ENCODE results near the gene LRFN4. TPM values are rescaled to one million over a fixed set of nuclear protein-coding genes. Genes with fewer than 3 reads are reported as not detected.

The LRFN4 gene
- 10 to 100 TPM; 20.7 to 51.7 TPM for total RNA-seq

- intact Hi-C loops (cut with DNase I), result no loop called here
- peak within 1 kb of the TSS; percentile 82 for H3K27ac ChIP-seq
- peak within 1 kb of the TSS; percentile 79 to 91 for H3K9ac ChIP-seq (ENCODE audit: low read depth in 2 of 2, low read length in 2 of 2)
- TF ChIP-seq CTCF (IDR thresholded peaks at IDR 0.05), result no peak
- H3K9me3 ChIP-seq, result no peaks in the 10 kb centered on the region
- no peaks in the 10 kb centered on the region for H3K27me3 ChIP-seq
- peak; percentile 57 for DNase-seq
- no peaks in the 10 kb centered on the region for H3K36me3 ChIP-seq
- H3K4me1 ChIP-seq, result peaks cover 7% of the 10 kb centered on the region
- H3K4me3 ChIP-seq, result peak within 1 kb of the TSS; percentile 52
Observed at GRCh38 chr11:66856496-66857233, at the start of gene LRFN4. Gene LRFN4, plus strand, starts transcription at chr11:66857064. Its CDS starts 681 bp downstream, at chr11:66857745.

GRCh38 chr11:66809592-66809991 is 47.3 kb upstream of the LRFN4 start:
- Histone ChIP-seq H3K4me1 (no peaks in the 10 kb centered on the region), H3K4me3 (no peak overlapping the region), H3K9me3 (no peaks in the 10 kb centered on the region), H3K27ac (no peak overlapping the region), H3K36me3 (no peaks in the 10 kb centered on the region), H3K9ac (ENCODE audit: low read depth in 2 of 2, low read length in 2 of 2) (no peak overlapping the region), H3K27me3 (no peaks in the 10 kb centered on the region)
- intact Hi-C loops (cut with DNase I), result no loop called here
- no peak for DNase-seq
- TF ChIP-seq CTCF (IDR thresholded peaks at IDR 0.05), result no peak

- no peak overlapping the region for H3K9ac ChIP-seq (ENCODE audit: low read depth in 2 of 2, low read length in 2 of 2)
- no peaks in the 10 kb centered on the region for H3K4me1 ChIP-seq
- no peak for DNase-seq
- no peaks in the 10 kb centered on the region for H3K9me3 ChIP-seq
- H3K27me3 ChIP-seq, result no peaks in the 10 kb centered on the region
- no peak overlapping the region for H3K27ac ChIP-seq
- no peak for TF ChIP-seq CTCF (IDR thresholded peaks at IDR 0.05)
- intact Hi-C loops (cut with DNase I), result no loop called here
- H3K36me3 ChIP-seq, result no peaks in the 10 kb centered on the region
- no peak overlapping the region for H3K4me3 ChIP-seq
Observed at GRCh38 chr11:66810576-66811185, 46.2 kb upstream of the LRFN4 start.

GRCh38 chr11:66814678-66815077 is 42.2 kb upstream of the LRFN4 start:
- Histone ChIP-seq H3K27ac (no peak overlapping the region), H3K9me3 (no peaks in the 10 kb centered on the region), H3K4me3 (no peak overlapping the region), H3K27me3 (no peaks in the 10 kb centered on the region), H3K9ac (ENCODE audit: low read depth in 2 of 2, low read length in 2 of 2) (no peak overlapping the region), H3K4me1 (no peaks in the 10 kb centered on the region), H3K36me3 (no peaks in the 10 kb centered on the region)
- DNase-seq, result no peak
- intact Hi-C loops (cut with DNase I), result no loop called here
- TF ChIP-seq CTCF (IDR thresholded peaks at IDR 0.05), result no peak

GRCh38 chr11:66815646-66816045 is 41.2 kb upstream of the LRFN4 start:
- DNase-seq, result no peak
- Histone ChIP-seq H3K4me1 (no peaks in the 10 kb centered on the region), H3K9ac (ENCODE audit: low read depth in 2 of 2, low read length in 2 of 2) (no peak overlapping the region), H3K4me3 (no peak overlapping the region), H3K27me3 (no peaks in the 10 kb centered on the region), H3K36me3 (no peaks in the 10 kb centered on the region), H3K9me3 (no peaks in the 10 kb centered on the region), H3K27ac (no peak overlapping the region)
- no peak for TF ChIP-seq CTCF (IDR thresholded peaks at IDR 0.05)
- intact Hi-C loops (cut with DNase I), result no loop called here
